GM23338 (cell line): ENCODE data around the gene KRT222.

Experiments
- CTCF ChIP-seq, 2 experiments: fragments of 200-600 bp in 1 of 2; sonication (generic) in 1 of 2; conservative IDR thresholded peaks; 2 replicates each; pipeline versions ENCODE4 v1.5.1 to v1.6.1; 2016 to 2017; ENCODE audit warnings: antibody characterized with exemption in 2 of 2, low read depth in 2 of 2, mild to moderate bottlenecking in 2 of 2, moderate library complexity in 1 of 2
- EZH2 ChIP-seq: fragments of 200-600 bp; sonication (generic); IDR thresholded peaks from one replicate; pipeline ENCODE4 v1.8.0; 2017; ENCODE audit warnings: antibody characterized with exemption, mild to moderate bottlenecking, low read depth; ENCODE audit not compliant: unreplicated experiment
- EZH2phosphoT487 ChIP-seq: fragments of 200-600 bp; sonication (generic); IDR thresholded peaks from one replicate; pipeline ENCODE4 v1.8.1; 2018; ENCODE audit warnings: antibody characterized with exemption; ENCODE audit not compliant: unreplicated experiment
- POLR2AphosphoS5 ChIP-seq: IDR thresholded peaks from 2 replicates; pipeline ENCODE4 v1.6.1; 2016; ENCODE audit warnings: antibody characterized with exemption, low read depth

DNA sequence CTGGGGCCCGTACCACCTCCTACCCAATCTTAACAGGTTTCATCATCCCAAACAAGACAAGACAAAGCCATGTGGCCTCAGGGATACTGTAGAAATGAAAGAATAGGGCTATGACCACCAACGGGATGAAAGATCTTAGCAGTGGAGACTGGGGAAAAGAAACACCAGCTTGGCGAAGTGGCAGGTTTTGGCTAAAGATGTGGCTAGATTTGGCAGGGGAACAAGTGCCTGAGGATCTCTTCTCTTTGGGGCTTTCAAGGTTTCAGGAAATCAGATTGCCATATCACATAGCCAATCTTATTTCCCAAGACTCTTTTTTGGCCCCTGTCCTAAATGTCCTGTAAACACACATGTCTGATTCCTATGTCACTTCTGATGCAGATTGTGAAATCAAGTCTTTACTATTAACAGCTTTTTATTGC is 31.7 kb upstream of the KRT222 start:
- TF ChIP-seq CTCF (conservative IDR thresholded peaks at IDR 0.05; ENCODE audit: low read depth in 2 of 2) (no peak), EZH2phosphoT487 (no peak), POLR2AphosphoS5 (no peak), EZH2 (no peak)
